NCI-H1930 (cell line): ENCODE measurements around the gene AMZ1.

Experiments
- DNase-seq, 2 experiments: peaks; one replicate each; lab custom pipeline; 2025; lab: John Stamatoyannopoulos, UW

The AMZ1 gene, protein sequence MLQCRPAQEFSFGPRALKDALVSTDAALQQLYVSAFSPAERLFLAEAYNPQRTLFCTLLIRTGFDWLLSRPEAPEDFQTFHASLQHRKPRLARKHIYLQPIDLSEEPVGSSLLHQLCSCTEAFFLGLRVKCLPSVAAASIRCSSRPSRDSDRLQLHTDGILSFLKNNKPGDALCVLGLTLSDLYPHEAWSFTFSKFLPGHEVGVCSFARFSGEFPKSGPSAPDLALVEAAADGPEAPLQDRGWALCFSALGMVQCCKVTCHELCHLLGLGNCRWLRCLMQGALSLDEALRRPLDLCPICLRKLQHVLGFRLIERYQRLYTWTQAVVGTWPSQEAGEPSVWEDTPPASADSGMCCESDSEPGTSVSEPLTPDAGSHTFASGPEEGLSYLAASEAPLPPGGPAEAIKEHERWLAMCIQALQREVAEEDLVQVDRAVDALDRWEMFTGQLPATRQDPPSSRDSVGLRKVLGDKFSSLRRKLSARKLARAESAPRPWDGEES

GRCh38 chr7:2687881-2688318, at the start of gene AMZ1:
Gene AMZ1 (plus strand): TSS chr7:2688202. CDS start chr7:2700452, 12,250 bp downstream.
- no peak for DNase-seq

DNA sequence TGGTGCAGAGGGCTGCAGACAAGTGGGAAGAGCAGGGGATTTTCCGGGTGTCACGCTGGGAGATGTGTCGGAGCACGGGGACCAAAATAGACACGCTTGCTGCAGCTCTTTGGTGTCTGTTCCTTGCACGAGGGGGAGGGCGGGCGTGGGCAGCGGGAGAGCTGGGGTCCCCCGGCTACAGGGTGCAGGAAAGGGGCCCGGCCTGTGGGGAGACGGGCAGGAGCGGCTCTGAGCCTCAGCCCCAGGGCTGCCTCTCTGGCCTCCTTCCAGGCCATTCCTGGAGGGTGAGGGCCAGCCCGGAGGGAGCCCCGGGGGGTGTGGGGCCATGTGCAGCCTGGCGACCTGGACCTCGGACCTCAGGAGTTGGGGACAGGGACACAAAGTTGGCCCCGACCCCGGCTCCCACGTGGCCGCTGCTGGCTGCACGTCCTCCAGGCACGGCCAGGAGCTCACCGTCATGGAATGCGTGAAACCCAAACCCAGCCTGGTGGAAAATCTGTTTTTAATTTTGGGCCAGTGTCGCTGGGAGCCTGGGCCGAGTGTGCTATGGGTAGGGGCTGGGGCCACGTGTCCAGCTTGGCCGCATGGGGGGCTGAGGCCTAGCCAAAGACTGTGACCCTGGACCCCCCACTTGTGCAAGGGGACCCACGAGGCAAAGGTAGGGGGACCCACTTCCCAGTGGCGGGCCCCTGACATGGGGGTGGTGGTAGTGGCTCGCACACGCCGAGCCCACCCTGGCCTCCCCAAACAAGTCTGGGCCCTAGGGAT, 49.6 kb upstream of the AMZ1 start:
- no peak for DNase-seq

DNA sequence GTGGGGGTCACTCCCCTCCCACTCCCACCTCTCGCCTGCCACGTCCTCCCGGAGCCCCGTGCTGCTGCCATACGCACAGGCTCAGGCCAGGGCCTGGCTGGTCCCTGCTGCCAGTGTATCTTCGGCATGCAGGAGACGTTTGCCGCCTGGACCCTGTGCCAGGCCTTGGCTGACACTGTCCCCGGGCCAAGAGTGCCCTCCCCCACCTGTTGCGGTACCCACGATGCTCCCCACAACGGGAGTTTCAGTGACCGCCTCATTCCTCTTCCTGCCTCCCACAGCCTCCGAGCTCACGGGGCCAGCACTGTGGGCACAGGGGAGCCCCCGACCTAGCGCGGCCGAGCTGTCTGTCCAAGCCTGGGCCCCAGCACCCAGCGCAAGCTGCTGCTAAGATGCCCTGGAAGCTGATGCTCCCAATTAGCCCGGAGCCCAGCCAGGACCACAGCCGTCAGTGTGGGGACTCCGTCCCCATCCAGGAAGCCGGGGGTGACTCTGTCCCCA, 48.8 kb upstream of the AMZ1 start:
- no peak for DNase-seq

DNA sequence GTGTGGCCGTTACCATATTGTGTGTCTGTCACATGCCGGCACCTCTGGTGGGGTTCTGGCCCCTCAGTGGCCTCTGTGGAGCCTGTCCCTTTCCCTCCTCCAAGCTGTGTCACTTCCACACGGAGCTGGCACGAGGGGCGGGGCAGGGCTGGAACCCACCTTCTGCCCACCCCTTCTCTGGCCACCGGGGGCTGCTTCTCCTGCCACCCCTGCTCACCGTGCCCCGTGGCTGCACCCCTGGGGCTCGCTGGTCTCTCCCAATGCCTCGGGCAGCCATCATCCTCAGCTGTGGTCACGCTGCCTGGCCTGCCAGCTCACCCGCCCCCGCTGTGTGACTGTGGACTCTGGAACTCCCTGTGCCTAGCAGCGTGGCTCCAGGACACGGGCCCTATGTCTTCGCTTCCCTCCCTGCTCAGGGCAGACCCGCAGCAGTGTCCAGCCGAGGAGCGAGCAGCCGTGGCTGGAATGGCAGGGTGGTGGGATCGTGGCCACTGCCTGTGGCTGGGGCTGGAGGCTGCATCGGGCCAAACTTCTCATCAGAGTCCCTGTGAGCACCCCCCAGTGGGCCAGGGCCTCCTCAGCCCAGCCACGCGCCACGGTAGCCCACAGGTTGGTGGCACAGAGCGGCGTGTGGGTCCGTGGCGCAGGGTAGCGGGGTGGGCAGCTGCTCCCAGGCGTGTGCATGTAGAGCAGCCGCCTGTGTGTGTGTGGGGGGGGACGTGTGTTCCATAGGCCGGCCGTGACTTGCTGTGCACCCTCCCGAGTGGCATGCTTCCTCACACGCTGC, 48.1 kb upstream of the AMZ1 start:
- DNase-seq = no peak

- no peak for DNase-seq
These were observed 47.5 kb upstream of the AMZ1 start for GRCh38 chr7:2640482-2640830.

- no peak for DNase-seq
These were observed 47.1 kb upstream of the AMZ1 start for GRCh38 chr7:2640846-2641316.

GRCh38 chr7:2641406-2642393, 46.3 kb upstream of the AMZ1 start:
- DNase-seq = no peak

GRCh38 chr7:2643386-2644219, 44.4 kb upstream of the AMZ1 start:
- DNase-seq = no peak

GRCh38 chr7:2644220-2644561, 43.8 kb upstream of the AMZ1 start:
- DNase-seq = no peak

GRCh38 chr7:2644562-2645273, 43.3 kb upstream of the AMZ1 start:
- no peak for DNase-seq

DNA sequence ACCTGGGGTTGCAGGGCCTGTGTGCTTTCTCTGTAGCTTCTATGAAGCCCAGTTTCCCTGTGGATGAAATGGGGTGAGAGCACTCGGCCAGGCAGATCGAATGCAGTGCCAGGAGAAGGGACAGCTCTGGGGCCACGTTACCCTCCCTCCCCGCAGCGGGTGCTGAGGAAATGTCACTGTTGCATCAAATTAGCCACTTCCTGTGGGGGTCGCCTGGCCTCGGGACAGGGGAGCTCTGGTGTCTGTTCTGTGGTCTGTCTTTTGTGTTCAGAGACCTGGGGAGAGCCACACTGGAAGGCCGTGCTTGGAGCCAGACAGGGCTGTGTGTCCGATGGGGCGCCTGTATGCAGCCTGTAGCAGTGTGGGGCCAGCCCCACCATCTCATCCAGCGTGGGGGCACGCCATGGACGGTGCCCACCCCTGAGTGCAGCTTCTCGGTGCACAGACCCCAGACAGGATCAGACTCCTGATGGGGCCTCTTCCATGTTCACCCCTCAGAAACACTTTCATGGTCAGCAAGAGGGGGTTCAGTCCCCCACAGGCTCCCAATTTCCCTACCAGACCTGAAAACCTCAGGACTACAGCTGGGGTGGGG, 42.6 kb upstream of the AMZ1 start:
- DNase-seq = no peak

DNA sequence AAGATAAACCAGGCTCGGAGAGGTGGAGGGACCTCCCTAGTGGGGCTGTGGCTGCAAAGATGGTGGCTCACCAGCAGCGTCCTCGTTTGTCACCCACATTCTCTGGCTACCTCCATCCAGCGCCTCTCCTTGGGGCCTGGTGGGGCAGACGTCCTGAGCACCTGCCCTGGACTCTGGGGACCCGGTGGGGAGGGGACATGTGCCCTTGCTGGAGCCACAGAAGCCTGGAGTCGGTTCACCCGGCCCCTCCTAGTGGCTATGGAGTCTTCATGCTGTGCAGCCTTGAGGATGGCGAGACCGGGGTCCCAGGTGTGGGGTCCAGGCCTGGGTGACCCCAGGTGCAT, 41.7 kb upstream of the AMZ1 start:
- no peak for DNase-seq

- DNase-seq = no peak
These were observed 41.1 kb upstream of the AMZ1 start for GRCh38 chr7:2646680-2647571.

DNA sequence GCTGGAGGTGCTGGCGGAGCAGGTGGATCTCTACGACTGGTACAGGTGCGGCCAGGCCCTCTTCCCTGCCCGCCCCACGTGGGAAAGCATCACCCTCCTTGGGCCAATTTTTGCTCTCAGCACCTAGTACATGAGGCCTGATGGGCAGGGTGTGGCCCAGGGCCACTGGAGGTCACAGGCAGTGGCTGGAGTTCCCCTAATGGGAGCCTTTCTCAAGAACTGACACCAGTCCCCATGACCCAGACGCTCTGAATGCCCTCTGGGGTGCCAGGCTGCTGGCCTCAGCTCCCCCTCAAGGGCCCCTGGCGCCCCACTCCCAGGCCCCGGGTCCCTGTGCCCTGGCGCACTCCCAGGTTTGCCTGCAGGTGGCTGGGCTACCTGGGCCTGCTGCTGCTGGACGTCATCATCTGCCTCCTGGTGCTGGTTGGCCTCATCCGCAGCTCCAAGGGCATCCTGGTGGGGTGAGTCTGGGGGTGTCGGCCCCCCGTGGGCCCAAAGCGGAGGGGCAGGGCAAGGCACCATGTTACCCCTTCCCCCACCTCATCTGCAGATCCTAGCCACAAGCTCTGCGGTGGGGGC, 40.3 kb upstream of the AMZ1 start:
- no peak for DNase-seq

DNA sequence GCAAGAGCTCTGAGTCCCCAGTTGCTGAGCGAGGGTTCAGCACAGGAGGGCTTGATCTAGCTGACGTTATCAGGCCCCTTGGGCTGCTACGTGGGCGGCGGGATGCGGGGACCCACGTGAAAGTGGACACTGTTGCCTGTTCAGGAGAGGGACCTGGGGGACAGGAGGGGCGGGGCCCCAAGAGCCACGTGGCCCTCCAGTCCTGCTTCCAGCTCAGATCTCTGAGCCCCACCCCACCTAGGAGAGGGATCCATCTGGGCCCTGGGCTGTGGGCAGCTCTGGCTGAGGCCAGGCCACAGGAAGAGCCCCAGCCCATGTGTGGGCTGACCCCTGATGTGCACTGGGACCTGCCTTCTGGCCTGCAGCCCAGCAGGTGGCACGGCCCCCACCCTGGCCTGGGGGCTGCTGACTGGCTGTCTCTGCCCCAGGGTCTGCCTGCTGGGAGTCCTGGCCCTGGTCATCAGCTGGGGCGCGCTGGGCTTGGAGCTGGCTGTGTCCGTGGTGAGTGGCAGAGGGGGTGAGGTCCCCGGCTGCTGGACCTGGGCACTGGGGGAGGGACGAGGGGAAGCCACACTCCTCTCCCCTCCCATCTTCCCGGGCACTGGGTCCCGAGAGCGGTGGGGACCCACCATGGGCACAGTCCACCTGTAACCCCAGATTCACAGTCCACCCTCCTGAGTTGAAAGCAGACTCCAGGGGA, 38.7 kb upstream of the AMZ1 start:
- DNase-seq = no peak

GRCh38 chr7:2649991-2650390, 38.0 kb upstream of the AMZ1 start:
- DNase-seq = no peak

DNA sequence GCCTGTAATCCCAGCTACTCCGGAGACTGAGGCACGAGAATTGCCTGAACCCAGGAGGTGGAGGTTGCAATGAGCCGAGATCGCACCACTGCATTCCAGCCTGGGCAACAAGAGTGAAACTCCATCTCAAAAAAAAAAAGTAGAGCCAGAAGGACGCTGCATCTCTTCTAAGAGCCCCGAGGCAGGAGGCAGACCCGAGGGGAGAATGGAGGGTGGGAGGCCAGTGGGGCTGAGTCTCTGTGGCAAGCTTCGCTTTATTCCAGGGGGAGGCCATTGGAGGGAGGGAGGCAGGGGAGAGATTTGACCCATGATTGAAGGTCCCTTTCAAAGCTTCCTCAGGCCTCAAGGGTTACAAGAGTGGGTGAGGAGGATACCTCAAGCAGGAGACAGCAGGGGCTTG, 37.6 kb upstream of the AMZ1 start:
- DNase-seq = no peak
